Measurements from ENCODE around the gene ASPG.
A peak's percentile ranks its signal among the peaks of the same experiment; 100 is the strongest.

ASPG gene

GRCh38 chr14:104137297-104138097, 52.0 kb downstream of the ASPG start (continued):
- TF ChIP-seq ZNF768 (tag by site-specific recombination; IDR thresholded peaks at IDR 0.05) (no peak), IKZF3 (tag by site-specific recombination; IDR thresholded peaks at IDR 0.05) (no peak; the same call in 1 of the 2 replicates), ZNF416 (tag by site-specific recombination; IDR thresholded peaks at IDR 0.05) (no peak), ZBTB21 (tag by site-specific recombination; IDR thresholded peaks at IDR 0.05) (no peak), HIC1 (tag by site-specific recombination; IDR thresholded peaks at IDR 0.05) (peak; percentile 78), ZNF138 (tag by site-specific recombination; IDR thresholded peaks at IDR 0.05; ENCODE audit: borderline replicate concordance) (no peak), ZNF776 (tag by site-specific recombination; IDR thresholded peaks at IDR 0.05; ENCODE audit: borderline replicate concordance) (no peak), ZNF549 (tag by site-specific recombination; IDR thresholded peaks at IDR 0.05) (no peak), ZNF404 (tag by site-specific recombination; IDR thresholded peaks at IDR 0.05) (no peak), INSM2 (tag by site-specific recombination; IDR thresholded peaks at IDR 0.05) (0 out of 2 replicates have a peak, but pooled peaks have one; percentile 33), ZNF571 (tag by site-specific recombination; IDR thresholded peaks at IDR 0.05) (no peak), ZBTB49 (tag by site-specific recombination; IDR thresholded peaks at IDR 0.05; ENCODE audit: low read depth) (no peak), ZNF510 (tag by site-specific recombination; IDR thresholded peaks at IDR 0.05; ENCODE audit: insufficient replicate concordance) (no peak), ZNF211 (tag by site-specific recombination; IDR thresholded peaks at IDR 0.05; ENCODE audit: low read depth) (no peak), ZNF791 (tag by site-specific recombination; IDR thresholded peaks at IDR 0.05) (no peak), HOXD13 (CRISPR knock-in tag; IDR thresholded peaks at IDR 0.05; ENCODE audit: borderline replicate concordance) (no peak), ZNF624 (tag by site-specific recombination; IDR thresholded peaks at IDR 0.05) (no peak), KLF8 (tag by site-specific recombination; IDR thresholded peaks at IDR 0.05) (no peak; the same call in 1 of the 2 replicates), ZNF555 (tag by site-specific recombination; conservative IDR thresholded peaks at IDR 0.05) (no peak), ZNF391 (tag by site-specific recombination; IDR thresholded peaks at IDR 0.05; ENCODE audit: borderline replicate concordance, low read depth) (no peak), ZNF707 (tag by site-specific recombination; IDR thresholded peaks at IDR 0.05) (no peak), ZNF701 (tag by site-specific recombination; IDR thresholded peaks at IDR 0.05) (no peak), ZNF423 (tag by site-specific recombination; IDR thresholded peaks at IDR 0.05) (0 out of 2 replicates have a peak, but pooled peaks have one; percentile 8), ZNF518A (tag by site-specific recombination; conservative IDR thresholded peaks at IDR 0.05; ENCODE audit: low read depth) (no peak), ZNF658 (tag by site-specific recombination; IDR thresholded peaks at IDR 0.05) (no peak), ZSCAN4 (tag by site-specific recombination; IDR thresholded peaks at IDR 0.05) (no peak)

Data from HEK293 (cell line).